ENCODE data around the gene KIRREL3.
A peak's percentile ranks its signal among the peaks of the same experiment; 100 is the strongest.

The KIRREL3 gene

DNA sequence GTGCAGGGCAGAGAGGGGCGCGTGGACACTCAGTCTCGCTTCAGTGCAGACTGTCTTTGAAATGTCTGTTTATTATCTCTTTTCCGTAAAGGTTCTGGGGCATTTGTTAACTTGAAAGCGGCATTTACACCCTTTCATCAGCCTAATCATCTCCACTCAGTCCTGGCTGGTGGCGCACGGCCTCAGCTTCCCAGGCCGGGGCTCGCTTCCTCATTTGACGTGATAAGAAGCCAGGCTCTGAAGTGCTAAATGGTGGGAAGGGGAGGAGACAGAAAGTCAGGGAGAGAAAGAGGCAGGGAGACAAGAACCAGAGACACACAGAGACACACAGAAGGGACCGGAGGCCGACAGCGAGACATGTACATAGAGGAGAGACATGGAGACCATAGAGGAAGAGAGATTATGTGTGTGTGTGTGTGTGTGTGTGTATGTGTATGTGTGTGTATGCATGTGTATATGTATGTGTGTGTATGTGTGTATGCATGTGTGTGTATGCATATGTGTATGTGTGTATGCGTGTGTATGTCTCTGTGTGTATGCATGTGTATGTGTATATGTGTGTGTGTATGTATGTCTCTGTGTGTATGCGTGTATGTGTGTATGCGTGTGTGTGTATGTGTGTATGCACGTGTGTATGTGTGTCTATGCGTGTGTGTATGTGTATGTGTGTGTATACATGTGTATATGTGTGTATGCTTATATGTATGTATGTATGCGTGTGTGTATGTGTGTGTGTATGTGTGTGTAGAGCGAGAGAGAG, 543.6 kb downstream of the KIRREL3 start:
- peak; percentile 68 for DNase-seq

DNA sequence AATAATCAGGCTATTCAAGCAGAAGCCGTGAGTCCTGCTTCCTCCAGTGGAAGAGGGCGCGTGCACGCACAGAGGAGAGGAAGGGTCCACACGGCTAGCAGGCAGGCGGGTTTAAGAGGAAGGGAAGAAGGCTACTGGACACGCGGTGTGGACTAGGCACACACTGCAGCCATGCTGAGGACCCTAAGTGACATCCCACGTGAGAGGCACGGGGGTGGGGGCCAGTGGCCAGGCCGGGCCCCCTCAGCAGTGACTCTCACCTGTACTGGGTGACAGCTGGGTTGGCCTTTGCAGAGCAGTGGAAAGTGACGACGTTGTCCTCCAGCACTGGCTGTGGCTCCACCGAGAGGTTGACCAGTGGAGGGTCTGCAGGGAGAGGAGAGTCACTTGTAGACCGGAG, 544.5 kb downstream of the KIRREL3 start:
- DNase-seq: no peak

DNA sequence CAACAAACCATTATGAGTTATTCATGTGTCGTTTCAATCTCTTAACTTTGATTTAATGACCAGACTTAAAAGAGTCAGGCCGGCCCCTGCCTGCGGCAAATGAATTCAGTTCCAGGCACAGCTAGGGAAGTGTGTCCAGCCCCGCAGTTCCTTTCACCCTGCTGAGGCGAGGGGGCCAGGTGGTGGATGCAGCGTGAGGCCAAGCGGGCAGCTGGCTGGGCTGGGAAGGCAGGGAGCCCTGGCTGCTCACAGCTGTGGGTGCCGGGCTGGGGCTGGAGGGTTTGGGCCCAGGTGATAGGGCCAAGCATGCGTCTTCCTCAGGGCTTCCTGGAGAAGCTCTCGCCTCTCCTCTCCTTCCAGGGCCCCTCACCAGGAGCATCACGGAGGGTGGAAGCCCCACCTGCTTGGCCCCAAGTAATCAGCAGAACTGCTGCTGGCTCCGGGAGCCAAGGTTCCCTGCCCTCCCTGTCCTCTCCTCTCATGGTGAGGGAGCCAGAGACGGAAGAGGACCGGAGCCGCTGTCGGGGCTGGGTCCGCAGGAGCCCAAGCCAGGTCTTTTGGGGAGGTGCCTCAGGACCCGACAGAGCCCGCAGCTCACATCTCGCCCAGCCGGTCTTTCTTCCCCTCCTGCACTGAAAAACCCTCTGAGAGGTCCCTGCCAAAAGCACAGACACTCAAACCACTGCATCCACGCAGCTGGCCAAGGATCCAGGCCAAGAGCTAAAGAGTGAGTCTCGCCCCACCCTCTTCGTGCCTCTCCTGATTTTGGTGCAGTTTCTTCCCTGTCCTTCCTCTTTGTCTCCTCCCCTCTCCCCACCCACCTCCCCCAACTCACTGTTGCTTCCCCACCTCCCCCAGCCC, 548.1 kb downstream of the KIRREL3 start:
- DNase-seq: no peak

DNA sequence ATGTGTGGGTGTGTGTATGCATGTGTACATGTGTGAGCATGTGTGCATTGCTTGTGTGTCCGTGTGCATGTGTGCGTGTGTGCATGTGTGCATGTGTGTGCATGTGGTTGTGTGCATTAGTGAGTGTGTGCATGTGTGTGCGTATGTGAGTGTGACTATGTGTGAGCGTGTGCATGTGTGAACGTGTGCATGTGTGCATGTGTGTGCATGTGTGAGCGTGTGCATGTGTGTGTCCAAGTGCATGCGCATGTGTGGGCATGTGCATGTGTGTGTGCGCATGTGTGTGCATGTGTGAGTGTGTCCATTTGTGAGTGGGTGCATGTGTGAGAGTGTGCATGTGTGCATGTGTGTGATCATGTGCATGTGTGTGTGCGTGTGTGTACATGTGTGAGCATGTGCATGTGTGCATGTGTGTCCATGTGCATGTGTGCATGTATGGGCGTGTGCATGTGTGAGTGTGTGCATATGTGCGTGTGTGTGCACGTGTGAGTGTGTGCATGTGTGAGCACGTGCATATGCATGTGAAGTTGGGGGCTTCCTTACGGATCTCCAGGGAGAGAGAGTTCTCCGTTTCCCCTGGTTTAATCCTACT, 549.3 kb downstream of the KIRREL3 start:
- no peak for DNase-seq

DNA sequence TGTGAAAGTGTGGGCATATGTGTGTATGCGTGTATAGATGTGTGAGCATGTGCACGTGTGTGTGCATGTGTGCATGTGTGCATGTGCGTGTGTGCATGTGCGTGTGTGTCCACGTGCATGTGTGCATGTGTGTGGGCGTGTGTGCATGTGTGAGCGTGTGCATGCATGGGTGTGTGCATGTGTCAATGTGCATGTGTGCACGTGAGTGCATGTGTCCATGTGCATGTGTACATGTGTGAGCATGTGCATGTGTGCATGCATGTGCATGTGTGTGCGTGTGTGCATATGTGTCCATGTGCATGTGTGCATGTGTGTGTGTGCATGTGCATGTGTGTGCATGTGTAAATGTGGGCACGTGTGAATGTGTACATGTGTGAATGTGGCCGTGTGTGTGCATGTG, 549.8 kb downstream of the KIRREL3 start:
- no peak for DNase-seq

DNA sequence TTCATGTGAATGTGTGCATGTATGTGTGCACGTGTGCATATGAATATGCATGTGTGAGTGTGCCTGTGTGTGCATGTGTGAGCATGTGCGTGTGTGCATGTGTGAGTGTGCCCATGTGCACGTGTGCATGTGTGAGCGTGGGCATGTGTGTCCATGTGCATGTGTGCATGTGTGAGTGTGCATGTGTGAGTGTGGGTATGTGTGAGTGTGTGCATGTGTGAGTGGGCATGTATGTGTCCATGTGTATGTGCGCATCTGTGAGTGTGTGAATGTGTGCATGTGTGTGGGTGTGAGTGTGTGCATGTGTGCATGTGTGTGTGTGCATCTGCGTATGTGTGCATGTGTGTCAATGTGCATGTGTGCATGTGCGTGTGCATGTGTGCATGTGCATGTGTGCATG, 550.4 kb downstream of the KIRREL3 start:
- DNase-seq: no peak

DNA sequence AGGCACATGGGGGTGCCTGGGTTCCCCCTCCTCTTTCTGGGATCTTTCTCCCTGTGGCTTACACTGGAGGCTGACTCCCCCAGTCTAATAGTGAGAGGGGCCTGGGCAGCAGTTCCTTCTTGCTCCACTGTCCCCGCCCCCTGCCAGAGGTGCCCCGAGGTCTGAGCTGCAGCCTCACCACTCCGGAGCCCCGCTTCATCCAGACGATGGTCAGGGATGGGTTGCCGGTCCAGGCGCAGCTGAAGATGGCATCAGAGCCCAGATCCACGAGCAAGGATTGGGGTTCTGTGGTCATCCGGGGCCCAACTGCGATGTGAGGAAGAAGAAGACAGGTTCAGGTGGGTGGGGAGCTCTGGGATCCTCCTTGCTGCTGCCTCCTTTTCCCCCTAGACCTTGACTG, 554.0 kb downstream of the KIRREL3 start:
- DNase-seq: no peak

DNA sequence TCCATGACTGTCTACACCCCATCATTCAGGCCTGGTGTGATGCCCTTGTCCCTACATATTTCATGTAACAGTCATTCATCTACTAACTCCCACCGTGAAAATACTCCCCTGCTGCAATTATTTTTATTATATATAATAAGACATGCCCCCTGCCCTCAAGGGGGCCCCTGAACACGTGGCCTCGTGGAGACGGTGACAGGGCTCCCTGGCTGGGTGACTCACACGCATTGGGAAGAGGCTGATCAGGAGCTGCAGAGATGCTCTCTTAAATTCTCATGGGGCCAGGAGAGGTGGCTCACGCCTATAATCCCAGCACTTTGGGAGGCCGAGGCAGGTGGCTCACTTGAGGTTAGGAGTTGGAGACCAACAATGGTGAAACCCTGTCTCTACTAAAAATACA, 556.5 kb downstream of the KIRREL3 start:
- no peak for DNase-seq

DNA sequence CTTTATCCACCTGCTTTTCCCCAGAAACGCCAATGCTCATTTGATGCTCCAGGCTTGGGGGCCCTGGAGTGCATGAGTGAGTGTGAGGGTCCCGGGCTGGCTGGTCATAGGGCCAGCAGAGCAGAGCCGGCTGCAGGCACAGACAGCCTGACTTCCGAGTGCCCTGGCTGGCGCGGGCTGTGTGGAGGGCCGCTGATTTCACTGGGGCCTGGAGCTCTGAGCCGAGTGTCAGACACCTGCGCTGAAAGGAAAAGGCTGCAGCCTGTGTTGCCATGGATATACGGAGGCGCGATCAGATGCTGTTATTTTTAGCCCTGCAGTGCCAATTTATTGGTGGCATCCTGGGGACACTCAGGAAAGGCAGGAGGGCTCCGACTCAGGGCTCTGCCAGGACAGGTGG, 557.5 kb downstream of the KIRREL3 start:
- no peak for DNase-seq

DNA sequence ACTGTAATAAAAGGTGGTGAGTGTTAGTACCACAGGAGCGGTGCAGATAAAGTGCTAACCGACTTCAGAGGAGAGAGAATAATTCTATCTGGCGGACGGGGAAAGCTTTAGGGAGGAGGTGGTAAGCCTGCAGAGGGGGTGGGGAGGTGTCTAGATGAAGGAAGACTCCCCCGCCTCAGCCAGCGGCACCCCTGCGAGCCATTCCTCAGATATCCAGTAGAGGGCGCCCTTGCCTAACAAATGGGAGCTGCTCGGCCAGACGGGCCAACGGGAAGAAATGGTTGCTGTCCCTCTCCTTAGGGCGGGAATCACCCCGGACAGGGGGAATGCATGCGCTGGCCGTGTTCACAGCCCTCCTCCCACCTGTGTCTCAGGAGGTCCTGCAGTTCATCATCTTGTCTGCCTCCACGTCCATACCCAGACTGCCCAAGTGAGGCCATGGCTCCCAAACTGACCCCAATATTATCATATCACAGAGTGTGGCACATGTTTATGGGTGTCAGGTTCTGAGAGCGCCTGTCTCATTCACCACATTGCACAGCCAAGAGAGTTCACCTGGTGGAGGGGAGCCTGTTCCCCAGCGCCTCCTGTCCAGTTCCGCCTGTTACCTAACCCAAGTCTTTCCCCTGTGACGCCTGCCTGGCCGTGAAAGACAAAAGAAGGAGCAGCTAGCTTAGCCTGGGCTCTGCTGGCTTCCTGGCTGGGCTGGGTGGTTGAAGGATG, 559.6 kb downstream of the KIRREL3 start:
- DNase-seq: peak; percentile 89

DNA sequence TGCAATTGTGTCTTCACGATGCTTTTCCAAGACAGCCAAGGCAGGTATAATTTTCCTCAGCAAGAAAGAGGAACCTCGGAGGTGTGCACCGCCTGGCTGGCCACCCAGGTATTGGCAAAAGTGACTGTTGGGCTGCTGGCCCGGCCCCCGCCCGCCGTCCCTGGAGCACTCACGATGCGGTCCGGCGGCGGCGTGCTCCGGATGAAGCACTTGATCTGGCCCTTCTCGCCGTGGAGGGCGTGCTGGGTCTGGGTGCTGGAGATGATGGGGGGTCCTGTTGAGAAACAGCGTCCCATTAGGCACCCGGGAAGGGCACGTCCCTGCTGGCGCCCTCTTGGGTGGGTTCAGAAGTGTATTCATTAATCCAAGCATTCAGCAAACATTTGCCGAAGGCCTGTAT, 560.3 kb downstream of the KIRREL3 start:
- no peak for DNase-seq

DNA sequence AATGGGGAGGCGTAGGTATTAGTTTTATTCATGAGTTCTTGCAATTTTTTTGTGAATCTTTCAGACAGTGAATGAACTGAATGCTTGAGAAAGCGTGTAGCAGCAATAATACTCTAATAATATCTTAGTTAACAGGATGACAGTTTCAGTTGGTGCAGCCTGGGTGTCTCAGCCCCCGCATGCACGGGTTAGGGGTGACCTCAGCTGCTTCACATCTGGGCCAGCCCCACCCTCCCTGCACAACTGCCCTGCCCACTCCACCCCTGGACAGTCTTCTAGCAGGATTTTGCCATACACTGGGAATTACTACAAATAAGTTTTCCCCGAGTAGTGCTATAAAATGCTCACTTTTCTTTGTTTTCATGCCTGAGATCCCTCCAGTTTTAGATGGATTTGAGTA, 561.9 kb downstream of the KIRREL3 start:
- no peak for DNase-seq

DNA sequence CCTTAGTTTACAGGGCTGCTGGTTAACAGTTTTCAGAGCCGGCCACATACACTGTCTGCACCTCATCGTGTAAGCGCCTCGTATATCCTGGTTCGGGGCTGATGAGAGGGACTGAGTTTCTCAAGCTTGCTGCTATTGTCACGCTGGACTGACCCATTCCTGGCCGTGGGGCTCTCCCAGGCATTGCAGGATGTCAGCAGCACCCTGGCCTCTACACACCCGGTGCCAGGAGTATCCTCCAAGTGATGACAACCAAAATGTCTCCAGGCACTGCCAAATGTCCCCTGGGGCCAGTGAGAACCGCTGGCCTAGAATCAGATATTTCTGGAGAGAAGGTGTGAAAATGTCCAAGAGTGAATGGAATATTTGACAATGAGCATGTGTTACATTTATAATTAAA, 562.3 kb downstream of the KIRREL3 start:
- DNase-seq: no peak

DNA sequence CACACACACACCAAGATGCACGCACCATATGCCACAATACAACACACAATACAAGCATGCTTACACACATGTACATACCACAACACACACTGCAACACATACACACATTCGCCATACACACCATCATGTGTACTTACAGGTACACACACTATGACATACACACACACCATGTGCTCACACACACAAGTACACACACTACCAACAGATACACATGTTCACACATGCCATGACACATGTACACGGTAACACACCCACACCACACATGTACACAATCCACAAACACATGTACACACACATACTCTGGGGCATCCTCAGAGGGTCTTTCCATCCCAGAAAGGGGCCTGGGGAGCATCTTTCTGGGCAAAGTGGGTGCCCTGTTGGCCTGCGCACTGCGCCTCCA, 562.8 kb downstream of the KIRREL3 start:
- no peak for DNase-seq

DNA sequence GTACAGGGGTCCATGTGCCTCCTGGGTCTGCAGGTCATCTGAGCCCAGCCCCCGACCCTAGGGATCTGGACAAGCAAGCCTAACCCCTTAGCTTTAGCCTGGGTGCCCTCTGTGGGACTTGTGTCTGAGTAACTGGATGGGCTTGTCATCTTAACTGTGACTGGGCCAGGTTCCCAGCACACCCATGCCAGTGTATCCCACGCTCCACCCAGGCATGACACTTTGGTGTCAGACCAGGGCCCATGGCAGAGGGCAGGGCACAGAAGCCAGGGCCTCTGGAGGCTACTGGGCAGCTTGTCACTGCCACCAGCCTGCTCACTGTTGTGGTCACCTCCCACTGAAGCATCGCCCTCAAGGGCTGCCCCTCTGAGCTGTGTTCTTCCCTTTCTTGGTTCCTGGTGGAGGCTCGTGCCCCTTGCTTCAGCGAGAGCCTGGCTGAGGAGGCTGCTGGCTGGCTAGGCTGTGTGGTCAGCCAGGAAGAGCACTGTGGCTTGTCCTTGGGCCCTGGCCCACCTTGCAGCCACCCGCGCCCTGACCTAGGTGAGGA, 564.3 kb downstream of the KIRREL3 start:
- DNase-seq: no peak

DNA sequence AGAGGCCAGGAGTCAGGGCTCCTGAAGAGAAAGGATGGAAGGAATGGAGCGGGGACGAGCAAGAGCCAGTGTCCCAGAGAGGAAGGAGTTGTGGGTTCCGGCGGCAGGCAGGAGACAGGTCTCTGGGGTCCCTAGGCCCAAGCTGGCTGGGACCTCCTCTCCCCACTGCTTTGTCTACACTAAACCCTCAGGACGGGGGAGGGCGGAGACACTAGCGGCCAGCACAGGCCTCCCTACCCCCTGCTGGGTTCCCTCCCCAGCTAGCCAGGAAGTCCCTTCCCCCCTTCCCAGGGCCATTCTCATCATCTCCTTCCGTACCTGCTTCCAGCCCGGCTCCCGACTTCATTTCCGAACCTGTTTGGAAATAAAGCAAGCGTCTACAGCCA, 565.6 kb downstream of the KIRREL3 start:
- DNase-seq: no peak

DNA sequence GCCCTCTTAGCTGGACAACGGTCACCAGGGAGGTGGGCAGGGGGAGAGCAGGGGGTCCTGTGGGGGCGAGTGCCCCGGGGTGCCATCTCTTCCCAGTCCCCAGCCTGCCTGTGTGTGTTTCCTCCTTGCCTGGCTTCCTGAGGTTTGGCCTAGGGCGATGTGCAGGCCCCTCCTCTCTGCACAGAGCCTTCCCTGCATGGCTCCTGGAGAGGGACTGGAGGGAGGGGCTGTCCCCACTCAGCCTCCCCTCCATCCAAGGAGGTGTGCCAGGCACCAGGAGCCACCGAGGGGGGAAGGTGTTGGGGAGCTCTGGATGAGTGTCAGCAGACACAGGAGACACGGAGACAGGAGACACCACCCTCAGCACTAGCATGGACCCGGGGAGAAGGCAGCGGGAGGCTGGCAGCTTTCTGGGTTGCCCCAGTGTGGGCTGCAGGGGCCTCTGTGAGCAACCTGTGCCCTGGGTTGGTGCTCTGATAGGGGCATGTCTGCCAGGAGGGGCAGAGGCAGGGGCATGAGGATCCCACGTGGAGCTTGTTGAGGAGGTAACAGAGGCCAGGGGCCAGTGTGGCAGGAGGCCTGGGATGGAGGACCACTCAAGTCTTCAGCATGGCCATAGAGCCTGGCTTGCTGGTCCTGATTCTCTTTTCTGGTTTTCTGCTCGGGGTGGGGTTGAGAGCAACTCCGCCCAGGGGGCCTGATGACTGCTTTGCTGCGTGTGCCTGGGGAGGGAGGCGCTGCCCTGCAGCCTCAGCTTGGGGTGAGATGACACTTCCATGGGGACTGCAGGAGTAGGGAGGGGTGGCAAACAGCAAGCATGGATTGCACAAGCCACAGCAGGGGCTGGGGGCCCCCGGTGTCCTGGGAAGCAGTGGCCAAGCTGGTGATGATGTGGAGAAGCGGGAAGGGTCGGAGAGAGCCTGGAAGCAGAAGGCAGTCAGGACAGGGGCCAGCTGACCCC, 566.3 kb downstream of the KIRREL3 start:
- DNase-seq: no peak

DNA sequence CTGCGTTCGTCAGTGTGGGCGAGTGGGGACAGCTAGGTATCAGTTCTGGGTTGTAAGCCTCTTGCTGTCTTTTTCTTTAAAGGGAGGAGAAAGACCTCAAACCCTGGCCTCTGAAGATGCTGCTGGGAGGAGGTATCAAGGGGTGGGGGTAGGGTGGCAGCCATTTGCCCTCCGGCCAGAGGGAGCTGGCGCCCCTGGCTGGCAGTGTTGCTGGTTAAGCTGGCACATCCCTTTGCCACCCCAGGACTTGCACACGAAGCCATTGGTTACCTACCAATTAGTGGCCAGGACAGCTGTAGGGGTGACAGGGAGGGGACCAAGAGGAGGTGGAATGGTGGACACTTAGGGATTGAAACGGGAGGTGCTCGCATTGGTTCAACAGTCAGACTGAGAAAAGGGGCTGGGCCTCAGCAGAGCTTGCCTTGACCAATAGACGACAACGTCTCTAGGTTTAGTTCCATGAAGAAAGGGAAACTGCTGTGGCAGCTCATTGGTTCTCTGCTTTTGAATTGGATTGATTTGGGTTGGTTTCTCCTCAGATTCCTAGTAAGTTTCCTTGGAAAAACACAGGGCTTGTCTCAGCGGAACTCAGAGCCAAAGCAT, 567.2 kb downstream of the KIRREL3 start:
- no peak for DNase-seq

DNA sequence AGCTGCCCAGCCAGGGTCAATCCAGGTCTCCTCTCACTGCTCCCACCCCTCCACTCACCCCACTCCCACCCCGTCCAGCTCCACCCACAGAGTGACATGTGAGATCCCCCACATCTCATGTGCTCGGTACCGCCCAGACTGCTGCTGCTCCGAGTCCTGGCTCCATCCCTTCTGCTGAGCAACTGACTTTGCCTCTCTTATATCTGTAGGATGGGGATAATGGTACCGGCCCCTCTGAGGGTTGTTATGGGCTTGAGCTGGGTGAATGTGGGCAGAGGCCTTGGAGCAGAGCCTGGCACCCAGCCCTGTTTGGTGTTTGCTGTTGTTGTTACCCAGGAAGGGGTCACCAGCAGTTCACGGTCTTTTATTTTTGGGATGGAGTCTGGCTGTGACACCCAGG, 568.0 kb downstream of the KIRREL3 start:
- DNase-seq: no peak

DNA sequence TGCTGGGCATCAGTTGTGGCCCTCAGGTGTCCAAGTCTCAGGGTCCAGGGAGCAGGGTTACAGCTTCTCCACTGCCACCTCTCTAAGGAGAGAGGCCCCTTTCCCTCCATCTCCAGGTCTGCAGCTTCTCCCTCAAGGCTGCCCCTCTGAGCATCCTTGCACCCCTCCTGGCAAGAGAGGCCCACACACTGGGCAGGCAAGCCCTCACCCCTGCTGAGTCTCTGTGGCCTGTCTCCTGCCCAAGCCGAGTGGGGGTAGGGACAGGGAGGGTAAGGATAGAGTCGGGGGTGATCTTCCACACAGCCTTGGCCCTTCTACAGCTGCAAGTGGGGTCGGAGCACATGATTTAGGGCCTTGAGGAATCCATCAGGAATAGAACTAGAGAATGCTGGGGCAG, 568.5 kb downstream of the KIRREL3 start:
- no peak for DNase-seq

DNA sequence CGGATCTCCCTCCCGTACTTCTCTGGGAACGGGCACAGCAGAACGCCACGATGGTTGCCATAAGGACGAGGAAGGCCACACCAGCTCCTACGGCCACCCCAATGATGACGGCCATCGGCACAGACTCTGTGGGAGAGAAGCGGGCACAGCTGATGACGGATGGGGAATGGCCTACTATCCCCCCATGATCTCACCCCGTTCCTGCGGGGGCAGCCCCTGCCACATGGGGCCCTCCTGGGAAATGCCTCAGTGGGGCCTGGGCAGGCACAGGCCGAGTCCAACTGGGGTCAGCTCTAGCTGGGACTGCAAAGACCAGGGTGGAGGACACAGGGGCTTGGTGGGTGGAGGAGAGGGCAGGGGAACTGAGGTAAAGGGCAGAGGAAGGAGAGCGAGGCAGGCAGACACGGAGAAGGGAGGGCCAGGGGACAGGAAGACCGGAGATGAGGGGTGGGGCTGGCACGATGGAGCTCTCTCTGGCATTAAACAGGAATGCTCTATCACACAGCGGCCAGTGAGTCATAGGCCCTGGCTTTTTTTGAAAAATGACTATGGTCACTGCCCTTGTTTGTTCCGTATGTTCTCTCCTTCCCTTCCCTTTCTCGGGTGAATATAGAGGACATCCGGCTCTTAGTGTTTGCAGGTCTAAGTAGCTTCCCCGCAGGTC, 569.0 kb downstream of the KIRREL3 start:
- DNase-seq: no peak

Measured in hematopoietic multipotent progenitor cell treated with erythropoietin and hydrocortisone succinate and interleukin-3 and kit ligand, for 4 days (in vitro differentiated cells).